RWPE2 (cell line): Measurements from ENCODE around the gene USB1.
A peak's percentile ranks its signal among the peaks of the same experiment; 100 is the strongest.

Experiments
- ATAC-seq: fragments of 200-7000 bp; cut with Tn5 transposase; 3 replicates; pipeline ENCODE4 v1.9.1; 2021; ENCODE audit warnings: low read depth
- DNase-seq: peaks from one replicate; pipeline ENCODE4 v3.0.0-alpha.2; 2020; ENCODE audit warnings: low spot score
- H3K27ac ChIP-seq: fragments of 450-650 bp; 2 replicates; pipeline ENCODE4 v1.5.1; 2017; ENCODE audit warnings: mild to moderate bottlenecking; ENCODE audit not compliant: poor library complexity, severe bottlenecking
- H3K27me3 ChIP-seq: fragments of 250-450 bp; sonication (Bioruptor Pico); 2 replicates; pipeline ENCODE4 v1.5.1; 2021; ENCODE audit warnings: mild to moderate bottlenecking, moderate library complexity; ENCODE audit not compliant: insufficient read depth, poor library complexity, severe bottlenecking
- H3K36me3 ChIP-seq: fragments of 250-450 bp; sonication (Bioruptor Pico); 2 replicates; pipeline ENCODE4 v1.5.1; 2020; ENCODE audit warnings: low read depth, mild to moderate bottlenecking, moderate library complexity
- H3K4me1 ChIP-seq: fragments of 250-450 bp; sonication (Bioruptor Pico); 2 replicates; pipeline ENCODE4 v1.5.1; 2021; ENCODE audit warnings: mild to moderate bottlenecking, moderate library complexity; ENCODE audit not compliant: insufficient read depth, poor library complexity, severe bottlenecking
- H3K4me3 ChIP-seq: fragments of 250-450 bp; sonication (Bioruptor Pico); 2 replicates; pipeline ENCODE4 v1.5.1; 2021; ENCODE audit warnings: mild to moderate bottlenecking, moderate library complexity; ENCODE audit not compliant: severe bottlenecking
- H3K9me3 ChIP-seq: fragments of 250-450 bp; sonication (Bioruptor Pico); 2 replicates; pipeline ENCODE4 v1.5.1; 2021; ENCODE audit warnings: mild to moderate bottlenecking, moderate library complexity; ENCODE audit not compliant: severe bottlenecking
- TF ChIP-seq, protein P1 (sequence below): fragments of 450-650 bp; IDR thresholded peaks from one replicate; pipeline ENCODE4 v1.5.1; 2017; ENCODE audit warnings: mild to moderate bottlenecking, moderate library complexity; ENCODE audit not compliant: poor library complexity, severe bottlenecking

Gene USB1

DNA sequence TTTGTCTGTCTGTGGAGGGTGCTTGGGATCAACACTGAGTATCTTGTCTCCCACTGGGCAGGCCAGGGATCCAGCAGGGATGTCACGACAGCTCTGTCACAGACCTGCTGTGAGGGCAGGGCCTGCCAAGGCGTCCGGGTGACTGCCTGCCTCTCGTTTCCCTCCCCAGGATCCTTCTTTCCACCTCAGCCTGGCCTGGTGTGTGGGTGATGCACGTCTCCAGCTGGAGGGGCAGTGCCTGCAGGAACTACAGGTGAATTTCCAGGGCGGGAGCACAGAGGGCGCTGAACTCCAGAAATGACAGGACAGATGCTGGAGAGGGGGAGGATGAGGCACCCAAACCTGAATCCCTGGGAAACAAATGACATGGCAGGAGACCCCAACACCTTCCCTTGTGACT lies 17.6 kb downstream of the USB1 start:
- Histone ChIP-seq H3K9me3 (no peaks in the 10 kb centered on the region), H3K27ac (no peak overlapping the region), H3K36me3 (peaks cover 12% of the 10 kb centered on the region), H3K4me1 (peaks cover 11% of the 10 kb centered on the region), H3K4me3 (no peak overlapping the region), H3K27me3 (no peaks in the 10 kb centered on the region)
- no peak for DNase-seq
- TF ChIP-seq, protein P1, sequence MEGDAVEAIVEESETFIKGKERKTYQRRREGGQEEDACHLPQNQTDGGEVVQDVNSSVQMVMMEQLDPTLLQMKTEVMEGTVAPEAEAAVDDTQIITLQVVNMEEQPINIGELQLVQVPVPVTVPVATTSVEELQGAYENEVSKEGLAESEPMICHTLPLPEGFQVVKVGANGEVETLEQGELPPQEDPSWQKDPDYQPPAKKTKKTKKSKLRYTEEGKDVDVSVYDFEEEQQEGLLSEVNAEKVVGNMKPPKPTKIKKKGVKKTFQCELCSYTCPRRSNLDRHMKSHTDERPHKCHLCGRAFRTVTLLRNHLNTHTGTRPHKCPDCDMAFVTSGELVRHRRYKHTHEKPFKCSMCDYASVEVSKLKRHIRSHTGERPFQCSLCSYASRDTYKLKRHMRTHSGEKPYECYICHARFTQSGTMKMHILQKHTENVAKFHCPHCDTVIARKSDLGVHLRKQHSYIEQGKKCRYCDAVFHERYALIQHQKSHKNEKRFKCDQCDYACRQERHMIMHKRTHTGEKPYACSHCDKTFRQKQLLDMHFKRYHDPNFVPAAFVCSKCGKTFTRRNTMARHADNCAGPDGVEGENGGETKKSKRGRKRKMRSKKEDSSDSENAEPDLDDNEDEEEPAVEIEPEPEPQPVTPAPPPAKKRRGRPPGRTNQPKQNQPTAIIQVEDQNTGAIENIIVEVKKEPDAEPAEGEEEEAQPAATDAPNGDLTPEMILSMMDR: no peak
- no peak for ATAC-seq

DNA sequence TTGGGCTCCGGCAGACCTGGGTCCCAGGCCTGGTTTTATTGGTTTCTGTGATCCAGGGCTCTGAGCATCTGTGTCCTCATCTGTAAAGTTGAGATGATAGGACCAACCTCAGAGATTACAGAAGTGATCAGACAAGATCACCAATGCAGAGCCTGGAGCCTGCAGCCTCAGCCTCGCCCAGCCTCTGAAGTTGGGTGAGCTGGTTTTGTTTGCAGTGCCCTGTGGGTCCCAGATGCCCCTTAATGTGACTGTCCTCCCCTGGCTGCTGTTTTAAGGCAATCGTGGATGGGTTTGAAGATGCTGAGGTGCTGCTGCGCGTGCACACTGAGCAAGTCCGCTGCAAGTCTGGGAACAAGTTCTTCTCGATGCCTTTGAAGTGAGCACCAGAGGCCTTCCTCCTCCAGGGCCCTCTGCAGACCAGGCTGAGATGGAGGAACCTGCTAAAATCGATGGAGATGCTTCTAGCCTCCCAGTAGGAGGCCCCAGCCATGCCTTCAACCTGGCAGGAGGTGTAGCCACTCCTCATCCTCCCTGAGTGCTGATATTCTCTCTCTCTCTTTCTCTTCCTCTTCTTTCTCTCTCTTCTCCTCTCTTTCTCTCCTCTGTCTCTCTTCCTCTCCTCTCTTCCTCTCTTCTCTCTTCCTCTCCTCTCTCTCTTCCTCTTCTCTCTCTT lies 18.8 kb downstream of the USB1 start:
- TF ChIP-seq, protein P1: no peak
- Histone ChIP-seq H3K9me3 (no peaks in the 10 kb centered on the region), H3K4me3 (no peak overlapping the region), H3K36me3 (peaks cover 5% of the 10 kb centered on the region; the same call in 1 of the 2 replicates), H3K27ac (no peak overlapping the region), H3K4me1 (peaks cover 11% of the 10 kb centered on the region), H3K27me3 (no peaks in the 10 kb centered on the region)
- no peak for ATAC-seq
- DNase-seq: no peak

DNA sequence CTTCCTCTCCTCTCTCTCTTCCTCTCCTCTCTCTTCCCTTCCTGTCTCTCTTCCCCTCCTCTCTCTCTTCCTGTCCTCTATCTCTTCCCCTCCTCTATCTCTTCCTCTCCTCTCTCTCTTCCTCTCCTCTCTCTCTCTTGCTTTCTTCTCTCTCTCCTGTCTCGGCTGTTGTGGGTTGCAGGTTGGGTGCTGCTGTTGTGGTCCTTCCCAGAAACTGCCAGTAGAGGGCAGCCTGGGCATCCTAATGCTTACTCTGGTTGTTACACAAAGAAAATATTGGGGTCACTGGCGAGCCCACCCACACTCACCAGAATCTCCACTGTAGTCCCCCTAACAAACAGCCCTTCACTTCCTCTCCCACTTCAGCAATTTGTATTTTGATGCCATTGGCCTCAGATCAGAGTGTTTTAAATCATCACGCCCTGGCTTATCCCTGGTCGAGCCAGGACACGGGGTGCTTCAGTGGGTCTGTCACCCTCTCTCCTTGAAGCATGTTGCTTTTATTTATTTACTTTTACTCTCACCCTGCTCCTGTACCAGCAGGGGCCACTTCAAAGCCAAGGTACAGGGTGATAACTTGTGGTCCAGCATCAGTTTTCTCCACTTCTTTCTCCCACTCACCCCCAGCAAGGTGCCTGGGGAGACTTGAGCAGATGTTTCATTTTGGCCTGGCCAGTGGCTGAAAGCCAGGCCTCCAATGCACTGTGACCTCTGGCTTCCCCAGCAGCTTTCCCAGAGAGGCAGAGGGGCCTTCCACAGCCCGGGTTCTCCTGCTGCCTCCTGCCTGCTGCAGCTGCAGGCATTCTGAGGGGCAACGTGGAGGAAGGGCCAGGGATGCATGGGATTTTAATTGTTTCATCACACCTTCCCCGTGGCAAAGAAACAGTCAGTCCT lies 19.7 kb downstream of the USB1 start:
- Histone ChIP-seq H3K36me3 (peaks cover 5% of the 10 kb centered on the region; the same call in 1 of the 2 replicates), H3K27ac (peak overlapping the region; percentile 21), H3K4me1 (peaks cover 11% of the 10 kb centered on the region), H3K27me3 (no peaks in the 10 kb centered on the region), H3K9me3 (no peaks in the 10 kb centered on the region), H3K4me3 (no peak overlapping the region)
- ATAC-seq: no peak
- DNase-seq: no peak
- TF ChIP-seq, protein P1: peak; percentile 84

DNA sequence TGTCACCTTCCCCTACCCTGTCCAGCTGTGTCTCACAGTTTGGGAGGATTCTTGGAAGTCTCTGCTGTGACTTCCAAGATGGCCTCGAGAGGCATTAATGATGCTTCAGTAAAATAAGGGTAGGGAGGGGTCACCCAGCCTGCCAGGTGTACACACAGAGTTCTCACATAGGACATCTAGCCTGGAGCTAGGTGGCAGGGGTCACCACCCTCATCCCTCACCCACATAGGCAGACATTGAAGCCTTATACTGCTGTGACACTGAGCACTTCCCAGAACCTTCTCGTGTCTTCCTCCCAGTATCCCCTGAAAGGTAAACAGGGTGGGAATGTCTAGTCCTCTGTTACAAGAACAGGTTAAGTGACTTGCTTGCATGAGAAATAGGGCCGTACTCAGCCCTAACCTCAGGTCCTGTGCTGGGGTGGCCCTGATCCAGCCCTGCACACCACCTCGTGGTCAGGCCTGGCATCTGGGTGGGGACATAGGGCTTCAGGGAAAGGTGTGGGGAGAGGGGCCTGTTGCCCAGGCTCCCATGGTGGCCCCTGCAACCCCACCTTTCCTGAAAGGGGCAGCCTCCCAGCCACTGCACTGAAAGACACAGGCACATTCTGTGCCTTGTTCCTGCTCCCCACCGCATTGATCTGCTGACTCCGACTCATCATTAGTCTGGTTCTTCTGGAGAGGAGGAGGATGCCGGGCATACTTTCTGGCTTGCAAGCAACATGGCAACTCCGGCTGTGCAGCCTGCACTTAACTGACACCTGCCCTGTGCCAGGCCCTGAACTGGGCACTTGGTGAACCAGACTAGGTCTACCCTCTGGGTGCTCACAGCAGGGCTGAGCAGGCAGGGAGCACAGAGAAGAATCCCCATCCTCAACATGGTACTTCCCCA lies 20.7 kb downstream of the USB1 start:
- ATAC-seq (0 out of 3 replicates have a peak, but pooled peaks have one; percentile 8), DNase-seq (no peak)
- H3K27ac ChIP-seq: peak overlapping the region; percentile 21
- TF ChIP-seq, protein P1: no peak
- H3K9me3 ChIP-seq: no peaks in the 10 kb centered on the region
- no peak overlapping the region for H3K4me3 ChIP-seq
- no peaks in the 10 kb centered on the region for H3K27me3 ChIP-seq
- H3K4me1 ChIP-seq: peaks cover 11% of the 10 kb centered on the region
- peaks cover 5% of the 10 kb centered on the region; the same call in 1 of the 2 replicates for H3K36me3 ChIP-seq
